Stimulated activated CD4-positive, alpha-beta T cell treated with anti-CD3 and anti-CD28 coated beads, TNF-alpha, amount 100 ng/mL, for 24 hours (primary cell): ENCODE data around the gene MOB3C.
"Not testable (repeated sequence)": the region's sequence is repeated elsewhere in the genome, so short reads cannot be mapped to it uniquely, and the experiment has no call there.

ENCODE experiments used
- DNase-seq, 3 experiments: peaks; one replicate each; pipeline ENCODE4 v3.0.0-alpha.2; 2020; ENCODE audit warnings: low read depth in 3 of 3

The MOB3C gene

GRCh38 chr1:46616277-46617107 is at the start of gene MOB3C:
TSS of gene MOB3C (minus strand) at chr1:46616811. CDS start at chr1:46613321, 3,490 bp downstream.
- DNase-seq, result peak; percentile 33 to 71 (median 36)

GRCh38 chr1:46665983-46666382 is 49.4 kb upstream of the MOB3C start:
- no peak for DNase-seq

- DNase-seq, result not testable (repeated sequence)
Measured at GRCh38 chr1:46662919-46663318, 46.3 kb upstream of the MOB3C start.

GRCh38 chr1:46660116-46660515 is 43.5 kb upstream of the MOB3C start:
- DNase-seq, result not testable (repeated sequence)

GRCh38 chr1:46659307-46659870 is 42.8 kb upstream of the MOB3C start:
- DNase-seq, result no peak

- DNase-seq, result no peak
Measured at GRCh38 chr1:46657775-46658174, 41.2 kb upstream of the MOB3C start.

GRCh38 chr1:46656643-46657042 is 40.0 kb upstream of the MOB3C start:
- no peak for DNase-seq

- DNase-seq, result no peak
Measured at GRCh38 chr1:46655848-46656247, 39.2 kb upstream of the MOB3C start.

GRCh38 chr1:46654698-46655097 is 38.1 kb upstream of the MOB3C start:
- not testable (repeated sequence) for DNase-seq

- no peak for DNase-seq
Measured at GRCh38 chr1:46654012-46654411, 37.4 kb upstream of the MOB3C start.

- DNase-seq, result no peak
Measured at GRCh38 chr1:46653405-46653958, 36.9 kb upstream of the MOB3C start.

- no peak for DNase-seq
Measured at GRCh38 chr1:46652321-46653100, 35.9 kb upstream of the MOB3C start.

GRCh38 chr1:46651152-46651551 is 34.5 kb upstream of the MOB3C start:
- not testable (repeated sequence) for DNase-seq

GRCh38 chr1:46650491-46650890 is 33.9 kb upstream of the MOB3C start:
- DNase-seq, result no peak

- DNase-seq, result no peak
Measured at GRCh38 chr1:46649764-46650163, 33.2 kb upstream of the MOB3C start.

- no peak for DNase-seq
Measured at GRCh38 chr1:46647611-46648010, 31.0 kb upstream of the MOB3C start.

GRCh38 chr1:46646844-46647243 is 30.2 kb upstream of the MOB3C start:
- DNase-seq, result no peak

GRCh38 chr1:46646331-46646730 is 29.7 kb upstream of the MOB3C start:
- DNase-seq, result no peak

- no peak for DNase-seq
Measured at GRCh38 chr1:46645815-46646214, 29.2 kb upstream of the MOB3C start.

GRCh38 chr1:46643368-46643775 is 26.8 kb upstream of the MOB3C start:
- no peak for DNase-seq

- no peak for DNase-seq
Measured at GRCh38 chr1:46642115-46642680, 25.6 kb upstream of the MOB3C start.

GRCh38 chr1:46639547-46639946 is 22.9 kb upstream of the MOB3C start:
- no peak for DNase-seq
